Breast epithelium (tissue), 3 donors: Measurements from ENCODE around the gene ADAMTS1.

ENCODE experiments used
- POLR2A ChIP-seq: fragments of 450-650 bp; IDR thresholded peaks from one replicate; pipeline ENCODE4 v1.6.1; 2016; ENCODE audit warnings: antibody characterized with exemption, mild to moderate bottlenecking, moderate library complexity
- POLR2AphosphoS5 ChIP-seq, 3 donors: sonication (generic); formaldehyde crosslinking; IDR thresholded peaks; one replicate each; pipeline ENCODE4 v1.6.1; 2017; ENCODE audit warnings: antibody characterized with exemption in 3 of 3
- TF ChIP-seq, protein P1 (sequence below), 3 donors: fragments of 450-650 bp; IDR thresholded peaks; one replicate each; pipeline ENCODE4 v1.5.1; 2016 to 2017; ENCODE audit warnings: antibody characterized with exemption in 3 of 3, mild to moderate bottlenecking in 3 of 3, moderate library complexity in 3 of 3

DNA sequence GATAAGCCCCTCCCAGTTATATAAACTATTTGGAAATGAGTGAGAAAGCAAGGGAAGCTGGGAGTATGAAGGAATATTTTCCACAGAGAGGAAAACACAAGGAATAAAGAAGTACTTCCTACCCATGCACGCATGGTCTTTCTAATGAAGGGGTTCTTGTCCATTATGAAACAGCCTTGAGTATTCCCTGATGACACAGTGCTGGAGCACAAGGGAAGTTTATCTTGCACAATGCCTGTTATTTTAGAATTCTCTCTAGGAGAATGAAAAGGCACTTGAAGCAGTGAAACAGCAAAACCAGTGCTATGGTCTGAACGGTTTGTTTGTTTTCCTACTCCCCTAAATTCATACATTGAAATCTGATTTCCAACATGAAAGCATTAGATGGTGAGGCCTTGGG, 38.6 kb upstream of the ADAMTS1 start:
- TF ChIP-seq POLR2AphosphoS5 (IDR thresholded peaks at IDR 0.05), result no peak
- TF ChIP-seq, protein P1, sequence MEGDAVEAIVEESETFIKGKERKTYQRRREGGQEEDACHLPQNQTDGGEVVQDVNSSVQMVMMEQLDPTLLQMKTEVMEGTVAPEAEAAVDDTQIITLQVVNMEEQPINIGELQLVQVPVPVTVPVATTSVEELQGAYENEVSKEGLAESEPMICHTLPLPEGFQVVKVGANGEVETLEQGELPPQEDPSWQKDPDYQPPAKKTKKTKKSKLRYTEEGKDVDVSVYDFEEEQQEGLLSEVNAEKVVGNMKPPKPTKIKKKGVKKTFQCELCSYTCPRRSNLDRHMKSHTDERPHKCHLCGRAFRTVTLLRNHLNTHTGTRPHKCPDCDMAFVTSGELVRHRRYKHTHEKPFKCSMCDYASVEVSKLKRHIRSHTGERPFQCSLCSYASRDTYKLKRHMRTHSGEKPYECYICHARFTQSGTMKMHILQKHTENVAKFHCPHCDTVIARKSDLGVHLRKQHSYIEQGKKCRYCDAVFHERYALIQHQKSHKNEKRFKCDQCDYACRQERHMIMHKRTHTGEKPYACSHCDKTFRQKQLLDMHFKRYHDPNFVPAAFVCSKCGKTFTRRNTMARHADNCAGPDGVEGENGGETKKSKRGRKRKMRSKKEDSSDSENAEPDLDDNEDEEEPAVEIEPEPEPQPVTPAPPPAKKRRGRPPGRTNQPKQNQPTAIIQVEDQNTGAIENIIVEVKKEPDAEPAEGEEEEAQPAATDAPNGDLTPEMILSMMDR (IDR thresholded peaks at IDR 0.05), result no peak
- TF ChIP-seq POLR2A, result no peak
